ENCODE data around the gene DLX4. TPM values are rescaled to one million over a fixed set of nuclear protein-coding genes. Genes with fewer than 3 reads are reported as not detected.

DLX4 gene
- total RNA-seq, 1 donor = not detected

DNA sequence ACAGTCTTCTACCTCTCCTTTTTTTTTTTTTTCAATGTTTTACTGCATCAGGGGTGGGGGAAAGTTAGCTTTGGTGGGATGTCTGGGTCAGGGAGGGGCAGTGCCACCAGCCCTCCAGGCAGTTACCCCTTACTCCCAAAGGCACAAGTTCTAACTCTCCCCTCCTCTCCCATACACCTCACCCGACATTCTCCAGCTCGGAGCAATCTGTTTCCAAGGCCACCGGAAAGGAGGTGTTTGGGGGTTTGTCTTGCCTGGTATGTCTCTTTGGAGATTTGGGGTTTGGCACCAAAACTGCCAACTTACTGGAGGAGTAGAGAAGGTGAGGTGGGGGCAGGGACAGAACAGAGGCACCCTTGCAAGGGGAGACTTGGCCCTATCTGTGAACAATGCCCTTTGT lies 21.3 kb downstream of the DLX4 start:
- DNase-seq (ENCODE audit: low read depth) = no peak
- H3K4me3 ChIP-seq (ENCODE audit: low read depth, low read length) = no peak overlapping the region
- TF ChIP-seq, protein P1, sequence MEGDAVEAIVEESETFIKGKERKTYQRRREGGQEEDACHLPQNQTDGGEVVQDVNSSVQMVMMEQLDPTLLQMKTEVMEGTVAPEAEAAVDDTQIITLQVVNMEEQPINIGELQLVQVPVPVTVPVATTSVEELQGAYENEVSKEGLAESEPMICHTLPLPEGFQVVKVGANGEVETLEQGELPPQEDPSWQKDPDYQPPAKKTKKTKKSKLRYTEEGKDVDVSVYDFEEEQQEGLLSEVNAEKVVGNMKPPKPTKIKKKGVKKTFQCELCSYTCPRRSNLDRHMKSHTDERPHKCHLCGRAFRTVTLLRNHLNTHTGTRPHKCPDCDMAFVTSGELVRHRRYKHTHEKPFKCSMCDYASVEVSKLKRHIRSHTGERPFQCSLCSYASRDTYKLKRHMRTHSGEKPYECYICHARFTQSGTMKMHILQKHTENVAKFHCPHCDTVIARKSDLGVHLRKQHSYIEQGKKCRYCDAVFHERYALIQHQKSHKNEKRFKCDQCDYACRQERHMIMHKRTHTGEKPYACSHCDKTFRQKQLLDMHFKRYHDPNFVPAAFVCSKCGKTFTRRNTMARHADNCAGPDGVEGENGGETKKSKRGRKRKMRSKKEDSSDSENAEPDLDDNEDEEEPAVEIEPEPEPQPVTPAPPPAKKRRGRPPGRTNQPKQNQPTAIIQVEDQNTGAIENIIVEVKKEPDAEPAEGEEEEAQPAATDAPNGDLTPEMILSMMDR (IDR thresholded peaks at IDR 0.05; ENCODE audit: insufficient read depth, low read length) = no peak

DNA sequence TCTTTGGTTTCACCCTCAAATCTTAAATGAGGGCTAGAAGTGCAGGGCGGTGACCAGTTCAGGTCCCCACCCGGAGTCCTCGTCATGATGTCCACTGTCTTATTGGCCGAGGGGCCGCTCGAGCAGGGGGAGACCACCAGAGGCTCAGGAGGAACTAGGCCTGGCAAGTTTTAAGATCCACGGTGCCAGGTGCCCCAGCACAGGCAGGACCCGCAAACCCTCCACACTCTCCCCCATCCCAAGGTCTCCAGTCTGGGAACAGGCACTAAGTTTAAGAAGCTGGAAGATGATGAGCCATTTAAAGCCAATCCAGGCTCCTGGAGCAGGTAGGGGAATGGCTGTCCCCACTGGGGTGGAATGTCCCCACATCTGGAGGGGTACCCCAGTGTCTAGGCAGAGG lies 21.9 kb downstream of the DLX4 start:
- DNase-seq (ENCODE audit: low read depth) = no peak
- H3K4me3 ChIP-seq (ENCODE audit: low read depth, low read length) = no peak overlapping the region
- TF ChIP-seq, protein P1 (IDR thresholded peaks at IDR 0.05; ENCODE audit: insufficient read depth, low read length) = no peak

DNA sequence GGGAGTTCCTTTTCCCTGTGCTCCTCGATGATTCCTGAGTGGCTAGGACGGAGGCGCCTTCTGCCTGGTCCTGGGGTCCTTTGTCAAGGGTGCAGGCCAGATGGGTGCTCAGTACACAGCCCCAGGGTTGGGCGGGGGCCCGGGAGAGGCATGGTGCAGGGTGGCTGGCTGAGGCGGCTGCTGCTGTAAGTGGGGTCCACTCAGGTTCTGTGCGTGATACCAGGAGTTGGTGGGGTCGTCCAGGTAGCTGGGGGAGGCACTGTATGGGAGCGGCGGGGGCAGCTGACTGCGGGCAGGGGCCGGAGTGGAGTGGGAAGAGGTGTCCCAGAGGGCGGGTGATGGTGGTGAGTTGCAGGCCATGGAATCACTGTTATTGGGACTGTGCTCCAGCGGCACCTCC lies 22.4 kb downstream of the DLX4 start:
- TF ChIP-seq, protein P1 (IDR thresholded peaks at IDR 0.05; ENCODE audit: insufficient read depth, low read length) = no peak
- no peak overlapping the region for H3K4me3 ChIP-seq (ENCODE audit: low read depth, low read length)

DNA sequence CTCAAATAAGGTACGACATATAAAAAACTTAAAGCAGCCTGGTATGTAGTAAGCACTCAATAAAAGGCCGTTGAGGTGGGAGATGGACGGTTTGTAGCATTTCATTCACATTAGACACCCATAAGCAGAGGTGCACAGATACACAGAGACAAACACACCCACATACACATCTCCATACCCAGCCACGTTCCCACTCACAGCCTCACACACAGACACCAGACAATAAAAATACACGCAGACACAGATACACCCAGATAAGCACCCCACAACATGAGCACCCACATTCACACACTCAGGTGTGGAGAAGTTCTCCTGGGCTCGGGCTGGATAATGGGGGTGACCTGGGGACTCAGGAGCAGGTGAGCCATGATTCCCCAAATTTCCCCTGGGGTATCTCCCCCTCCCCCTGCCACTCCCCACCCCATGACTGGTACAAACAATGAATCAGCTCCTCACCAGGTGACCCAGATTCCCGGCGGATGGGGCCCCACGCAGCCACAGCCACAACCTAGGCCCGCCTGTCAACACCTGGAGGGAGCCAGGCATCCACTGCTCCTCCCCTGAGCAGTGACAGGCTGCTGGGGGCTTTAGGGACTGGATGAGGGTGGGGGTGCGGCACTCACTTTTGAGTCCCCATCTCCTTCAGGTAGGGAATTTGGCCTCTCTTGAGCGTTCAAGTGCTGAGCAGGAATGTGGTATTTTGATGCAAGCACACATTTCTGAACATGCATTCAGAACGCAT lies 23.4 kb downstream of the DLX4 start:
- DNase-seq (ENCODE audit: low read depth) = no peak
- no peak overlapping the region for H3K4me3 ChIP-seq (ENCODE audit: low read depth, low read length)

More for the DNA sequence above, 22.4 kb downstream of the DLX4 start:
- DNase-seq (ENCODE audit: low read depth) = no peak

DNA sequence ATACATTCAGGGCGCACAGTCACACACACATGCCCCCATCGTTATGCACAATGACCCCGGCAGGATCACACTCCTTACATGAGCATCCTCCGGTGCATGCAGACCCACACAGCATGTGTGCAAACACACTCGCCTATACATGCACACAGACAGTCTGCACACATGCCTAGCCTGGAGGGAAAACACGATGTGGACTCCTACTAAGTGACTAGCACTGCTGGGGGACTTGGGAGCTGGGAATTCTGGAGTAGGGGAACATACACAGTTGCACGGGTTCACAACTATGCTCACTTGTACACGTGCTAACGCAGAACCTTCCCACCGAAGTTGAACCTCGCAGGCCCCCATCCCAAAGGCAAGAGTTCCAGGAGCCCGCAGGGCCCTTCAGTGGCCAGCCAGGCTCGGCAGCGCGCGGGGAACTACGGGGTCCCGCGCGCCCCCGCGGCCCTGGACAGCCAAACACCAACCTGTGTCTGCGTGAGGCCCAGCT lies 24.0 kb downstream of the DLX4 start:
- DNase-seq (ENCODE audit: low read depth) = no peak
- TF ChIP-seq, protein P1 (IDR thresholded peaks at IDR 0.05; ENCODE audit: insufficient read depth, low read length) = no peak
- H3K4me3 ChIP-seq (ENCODE audit: low read depth, low read length) = no peak overlapping the region

More for the DNA sequence above, 23.4 kb downstream of the DLX4 start:
- TF ChIP-seq, protein P1 (IDR thresholded peaks at IDR 0.05; ENCODE audit: insufficient read depth, low read length) = no peak

DNA sequence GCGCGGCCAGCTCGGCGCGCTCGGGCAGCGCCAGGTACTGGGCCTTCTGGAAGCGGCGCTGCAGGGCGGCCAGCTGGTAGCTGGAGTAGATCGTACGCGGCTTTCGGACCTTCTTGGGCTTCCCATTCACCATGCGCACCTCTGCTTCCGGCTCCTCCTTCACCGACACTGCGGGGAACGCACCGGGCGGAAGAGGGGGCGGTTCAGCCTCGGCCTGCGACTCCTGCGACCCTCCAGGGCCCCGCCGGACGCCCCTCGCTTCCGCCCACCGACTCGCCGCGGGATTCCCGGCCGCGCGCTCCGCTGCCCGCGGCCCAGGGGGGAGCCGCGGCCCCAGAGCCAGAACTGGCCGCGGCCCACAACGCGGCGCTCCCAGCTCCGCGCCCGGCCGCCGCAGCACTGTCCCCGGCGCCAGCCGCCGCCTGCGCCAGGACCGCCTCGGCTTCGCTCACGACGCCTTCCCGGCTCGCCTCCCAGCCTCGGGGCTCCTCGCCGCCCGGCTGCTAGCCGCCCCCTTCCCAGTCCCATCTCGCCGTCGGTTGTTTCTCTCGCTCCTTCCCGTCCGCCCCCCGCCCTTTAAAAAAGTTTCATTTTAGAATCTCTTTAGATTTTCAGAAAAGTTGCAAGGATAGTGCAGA lies 24.6 kb downstream of the DLX4 start:
- DNase-seq (ENCODE audit: low read depth) = no peak
- peak overlapping the region; percentile 44 for H3K4me3 ChIP-seq (ENCODE audit: low read depth, low read length)
- TF ChIP-seq, protein P1 (IDR thresholded peaks at IDR 0.05; ENCODE audit: insufficient read depth, low read length) = no peak
